HG02973 (cell line): ENCODE data around the gene HNRNPM.

ENCODE experiments used
- ATAC-seq: cut with Tn5 transposase; IDR thresholded peaks from one replicate; pipeline ENCODE4 v1.9.1; 2021; ENCODE audit warnings: moderate library complexity; ENCODE audit not compliant: unreplicated experiment

HNRNPM gene

GRCh38 chr19:8537099-8537498, 92.3 kb downstream of the HNRNPM start:
- ATAC-seq: no peak
